PC-3 (cell line): ENCODE data around the gene ABCC5. TPM values are rescaled to one million over a fixed set of nuclear protein-coding genes. Genes with fewer than 3 reads are reported as not detected.

Source experiments
- ATAC-seq: fragments of 200-7000 bp; cut with Tn5 transposase; 2 replicates; pipeline ENCODE4 v1.9.1; 2020; ENCODE audit warnings: mild to moderate bottlenecking, moderate library complexity
- BruUV-seq: library from RNA; stranded (reverse); fragments of 400-500 nt; replicated peaks from 2 replicates; lab custom pipeline; 2021; lab: Mats Ljungman, UMichigan
- CTCF ChIA-PET: fragments of 300-600 bp; sonication (Branson Sonifier 250); formaldehyde crosslinking; loops from one replicate; lab custom pipeline; 2022; ENCODE audit warnings: antibody characterized with exemption; lab: Charles Lee
- POLR2A ChIA-PET: fragments of 300-600 bp; sonication (Branson Sonifier 250); formaldehyde crosslinking; loops from one replicate; lab custom pipeline; 2022; ENCODE audit warnings: antibody characterized with exemption; ENCODE audit not compliant: unreplicated experiment; lab: Charles Lee
- DNase-seq: peaks from one replicate; pipeline ENCODE4 v3.0.0-alpha.2; 2015
- H2AFZ ChIP-seq: fragments of 300-600 bp; sonication (generic); 2 replicates; pipeline ENCODE4 v1.6.0; 2016; ENCODE audit warnings: antibody characterized with exemption, low read length
- H3F3A ChIP-seq: fragments of 300-600 bp; sonication (generic); one replicate; pipeline ENCODE4 v1.6.0; 2017; ENCODE audit warnings: antibody characterized with exemption, low read length, control low read depth, mild to moderate bottlenecking; ENCODE audit not compliant: unreplicated experiment
- H3K27ac ChIP-seq: fragments of 300-600 bp; sonication (generic); 2 replicates; pipeline ENCODE4 v1.5.1; 2016; ENCODE audit warnings: mild to moderate bottlenecking, low read length
- H3K27me3 ChIP-seq: fragments of 300-600 bp; sonication (generic); 2 replicates; pipeline ENCODE4 v1.6.1; 2016; ENCODE audit warnings: low read length, mixed read lengths
- H3K36me3 ChIP-seq: fragments of 300-600 bp; sonication (generic); 2 replicates; pipeline ENCODE4 v1.6.1; 2016; ENCODE audit warnings: low read depth, mixed run types, low read length, mixed read lengths
- H3K4me1 ChIP-seq: fragments of 300-600 bp; sonication (generic); 2 replicates; pipeline ENCODE4 v1.5.1; 2016; ENCODE audit warnings: low read length; ENCODE audit not compliant: insufficient read depth
- H3K4me2 ChIP-seq: fragments of 300-600 bp; sonication (generic); 2 replicates; pipeline ENCODE4 v1.6.0; 2016; ENCODE audit warnings: low read length
- H3K4me3 ChIP-seq: fragments of 300-600 bp; sonication (generic); 2 replicates; pipeline ENCODE4 v1.5.1; 2016; ENCODE audit warnings: mild to moderate bottlenecking, low read length, mixed read lengths
- H3K79me2 ChIP-seq: fragments of 300-600 bp; sonication (generic); 2 replicates; pipeline ENCODE4 v1.6.1; 2017; ENCODE audit warnings: low read length, mixed read lengths
- H3K9ac ChIP-seq: fragments of 300-600 bp; sonication (generic); 2 replicates; pipeline ENCODE4 v1.6.0; 2016; ENCODE audit warnings: mild to moderate bottlenecking, low read length
- H3K9me2 ChIP-seq: fragments of 300-600 bp; sonication (generic); replicated peaks from 2 replicates; pipeline ENCODE4 v1.6.1; 2016; ENCODE audit warnings: mixed run types, low read length, mixed read lengths
- H3K9me3 ChIP-seq: fragments of 300-600 bp; sonication (generic); 2 replicates; pipeline ENCODE4 v1.6.1; 2016; ENCODE audit warnings: low read length, mixed read lengths
- H4K20me1 ChIP-seq: fragments of 300-600 bp; sonication (generic); 2 replicates; pipeline ENCODE4 v1.6.1; 2016; ENCODE audit warnings: low read length, mixed read lengths
- CTCF ChIP-seq: fragments of 300-600 bp; sonication (generic); conservative IDR thresholded peaks from 2 replicates; pipeline ENCODE4 v1.5.1; 2017; ENCODE audit warnings: antibody characterized with exemption, low read depth, mild to moderate bottlenecking, low read length
- EZH2 ChIP-seq: fragments of 300-600 bp; sonication (generic); IDR thresholded peaks from one replicate; pipeline ENCODE4 v1.6.1; 2017; ENCODE audit warnings: antibody characterized with exemption, mild to moderate bottlenecking, low read length; ENCODE audit not compliant: unreplicated experiment
- EZH2phosphoT487 ChIP-seq: fragments of 300-600 bp; sonication (generic); IDR thresholded peaks from 2 replicates; pipeline ENCODE4 v1.6.1; 2018; ENCODE audit warnings: mild to moderate bottlenecking, antibody characterized with exemption, low read length, borderline replicate concordance
- intact Hi-C: fragments of 100-400 bp; cut with micrococcal nuclease; formaldehyde crosslinking; loops from 2 replicates; pipeline ENCODE4 v1.9.0; 2023
- total RNA-seq: library from RNA; depleted of rRNA; stranded (reverse); fragments of >200 nt; gene quantifications from 2 replicates; pipeline ENCODE4 v1.2.3, GENCODE V29; 2014

Gene ABCC5
- total RNA-seq, 1 experiment from 2014 or later, result 16.1 TPM

DNA sequence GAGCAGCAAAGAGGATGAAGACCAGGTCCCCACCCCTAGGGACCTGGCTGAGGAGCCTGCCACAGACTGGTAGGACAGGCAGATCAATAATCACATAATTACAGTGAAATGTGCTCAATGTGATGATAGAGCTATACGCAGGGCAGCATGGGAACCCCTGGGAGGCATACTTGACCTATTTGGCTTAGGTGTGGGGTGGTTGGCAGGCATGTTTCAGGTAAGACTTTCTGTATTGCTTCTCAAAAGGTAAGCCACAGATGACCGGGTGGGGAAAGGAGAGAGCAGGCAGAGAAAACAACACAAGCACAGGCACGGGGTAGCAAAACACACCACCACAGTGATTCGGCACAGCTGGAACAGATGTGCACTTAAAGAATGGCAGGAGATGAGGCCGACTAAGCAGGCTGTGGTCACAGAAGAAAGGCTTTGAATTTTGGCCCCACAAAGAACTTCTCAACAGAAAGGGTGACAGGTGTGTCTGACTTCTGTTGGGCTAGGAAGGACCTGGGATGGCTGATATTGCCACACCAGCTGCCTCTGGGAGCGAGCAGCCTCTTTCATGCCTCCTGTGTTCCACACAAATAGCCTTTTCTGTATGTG is 64.1 kb downstream of the ABCC5 start:
- intact Hi-C loops, result no loop called here
- no peaks in the 10 kb centered on the region for H4K20me1 ChIP-seq
- no peaks in the 10 kb centered on the region for H3F3A ChIP-seq
- H3K4me1 ChIP-seq, result peaks cover 9% of the 10 kb centered on the region
- H3K79me2 ChIP-seq, result no peaks in the 10 kb centered on the region
- POLR2A ChIA-PET, result no interaction called here
- no peaks in the 10 kb centered on the region for H3K9me2 ChIP-seq
- CTCF ChIA-PET, result no interaction called here
- TF ChIP-seq CTCF (no peak), EZH2 (no peak)
- DNase-seq, result no peak
- H3K4me2 ChIP-seq, result no peak overlapping the region
- H3K27ac ChIP-seq, result no peak overlapping the region
- H3K27me3 ChIP-seq, result no peaks in the 10 kb centered on the region
- no peak for ATAC-seq
- no peak overlapping the region for H2AFZ ChIP-seq
- H3K9me3 ChIP-seq, result no peaks in the 10 kb centered on the region
- no peak overlapping the region for H3K9ac ChIP-seq
- no peak overlapping the region for H3K4me3 ChIP-seq
- no TSS peak for BruUV-seq
- peaks cover 15% of the 10 kb centered on the region for H3K36me3 ChIP-seq

DNA sequence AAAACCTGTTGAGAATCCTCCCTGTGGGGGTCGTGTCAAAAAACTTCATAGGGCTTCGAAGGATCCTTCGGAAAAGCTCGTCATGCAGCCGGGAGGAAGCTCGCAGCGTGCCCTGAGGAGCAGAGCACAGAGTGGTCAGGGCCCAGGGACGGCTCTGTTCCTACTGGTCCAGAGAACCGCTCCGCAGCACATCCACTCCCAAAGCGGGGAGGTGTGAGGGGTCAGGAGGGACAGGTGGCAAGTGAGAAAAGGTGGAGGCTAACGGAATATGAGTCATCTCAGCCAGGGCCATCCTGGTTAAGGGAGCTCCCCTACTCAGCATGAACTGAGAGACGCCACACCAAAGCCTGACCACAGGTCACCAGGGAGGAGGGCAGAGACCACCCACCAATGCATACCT is 66.2 kb downstream of the ABCC5 start:
- Histone ChIP-seq H3K27me3 (no peaks in the 10 kb centered on the region), H3K36me3 (peaks cover 16% of the 10 kb centered on the region), H3K27ac (no peak overlapping the region), H3K4me3 (no peak overlapping the region), H3K9me3 (no peaks in the 10 kb centered on the region), H2AFZ (no peak overlapping the region), H4K20me1 (no peaks in the 10 kb centered on the region), H3K9ac (no peak overlapping the region), H3K79me2 (no peaks in the 10 kb centered on the region), H3F3A (no peaks in the 10 kb centered on the region), H3K4me2 (no peak overlapping the region), H3K9me2 (no peaks in the 10 kb centered on the region), H3K4me1 (no peaks in the 10 kb centered on the region)
- intact Hi-C loops, result no loop called here
- no peak for ATAC-seq
- ChIA-PET POLR2A (interaction anchor here (0.6 kb wide), 1 partner anchor 174 kb away, joined by 16 read pairs; no protein-coding TSS in a partner anchor), CTCF (no interaction called here)
- TF ChIP-seq EZH2 (no peak), CTCF (no peak), EZH2phosphoT487 (no peak)
- DNase-seq, result no peak
- BruUV-seq, result no TSS peak

GRCh38 chr3:183949690-183950089 is 68.0 kb downstream of the ABCC5 start:
- Histone ChIP-seq H3K4me1 (no peaks in the 10 kb centered on the region), H3K27ac (no peak overlapping the region), H2AFZ (no peak overlapping the region), H4K20me1 (no peaks in the 10 kb centered on the region), H3K9ac (no peak overlapping the region), H3K4me2 (no peak overlapping the region), H3K36me3 (peaks cover 12% of the 10 kb centered on the region), H3K4me3 (no peak overlapping the region), H3K9me3 (no peaks in the 10 kb centered on the region), H3K27me3 (no peaks in the 10 kb centered on the region), H3F3A (no peaks in the 10 kb centered on the region), H3K79me2 (no peaks in the 10 kb centered on the region), H3K9me2 (no peaks in the 10 kb centered on the region)
- no peak for DNase-seq
- POLR2A ChIA-PET, result no interaction called here
- BruUV-seq, result no TSS peak
- TF ChIP-seq CTCF, result no peak
- no peak for TF ChIP-seq EZH2phosphoT487
- TF ChIP-seq EZH2, result no peak
- CTCF ChIA-PET, result no interaction called here
- ATAC-seq, result no peak
- intact Hi-C loops, result no loop called here
